Endothelial cell (in vitro differentiated cells): ENCODE results near the gene CAPN8. TPM values are rescaled to one million over a fixed set of nuclear protein-coding genes. Genes with fewer than 3 reads are reported as not detected.

Experiments
- DNase-seq: peaks from one replicate; pipeline ENCODE4 v3.0.0; 2021; ENCODE audit warnings: low spot score
- H3K27ac Mint-ChIP-seq: one replicate; pipeline ENCODE4 v1.8.0; 2021; ENCODE audit warnings: mixed read lengths, inconsistent platforms; ENCODE audit not compliant: unreplicated experiment
- H3K27me3 Mint-ChIP-seq: one replicate; pipeline ENCODE4 v1.8.0; 2021; ENCODE audit warnings: mild to moderate bottlenecking, moderate library complexity, mixed read lengths, inconsistent platforms; ENCODE audit not compliant: unreplicated experiment
- H3K36me3 Mint-ChIP-seq: one replicate; pipeline ENCODE4 v1.8.0; 2021; ENCODE audit warnings: mild to moderate bottlenecking, low read depth, mixed read lengths, inconsistent platforms; ENCODE audit not compliant: unreplicated experiment
- H3K4me1 Mint-ChIP-seq: one replicate; pipeline ENCODE4 v1.8.0; 2021; ENCODE audit warnings: mild to moderate bottlenecking, mixed read lengths, inconsistent platforms; ENCODE audit not compliant: unreplicated experiment
- H3K4me3 Mint-ChIP-seq: one replicate; pipeline ENCODE4 v1.8.0; 2021; ENCODE audit warnings: mild to moderate bottlenecking, mixed read lengths, inconsistent platforms; ENCODE audit not compliant: unreplicated experiment
- H3K9me3 Mint-ChIP-seq: one replicate; pipeline ENCODE4 v1.8.0; 2021; ENCODE audit warnings: mixed read lengths, inconsistent platforms; ENCODE audit not compliant: unreplicated experiment
- CTCF ChIP-seq: fragments of 200-600 bp; sonication (generic); IDR thresholded peaks from one replicate; pipeline ENCODE4 v1.5.0; 2021; ENCODE audit warnings: antibody characterized with exemption; ENCODE audit not compliant: unreplicated experiment
- total RNA-seq: library from RNA; stranded (reverse); fragmentation: NEBNext Ultra II Directional; extraction: Animal tissue kit (Norgen Biotek cat#: 25700); gene quantifications from one replicate; pipeline ENCODE4 v1.2.1, GENCODE V29; 2021; ENCODE audit not compliant: unreplicated experiment

Gene CAPN8
- total RNA-seq, 1 donor from 2014 or later: 0.13 TPM

DNA sequence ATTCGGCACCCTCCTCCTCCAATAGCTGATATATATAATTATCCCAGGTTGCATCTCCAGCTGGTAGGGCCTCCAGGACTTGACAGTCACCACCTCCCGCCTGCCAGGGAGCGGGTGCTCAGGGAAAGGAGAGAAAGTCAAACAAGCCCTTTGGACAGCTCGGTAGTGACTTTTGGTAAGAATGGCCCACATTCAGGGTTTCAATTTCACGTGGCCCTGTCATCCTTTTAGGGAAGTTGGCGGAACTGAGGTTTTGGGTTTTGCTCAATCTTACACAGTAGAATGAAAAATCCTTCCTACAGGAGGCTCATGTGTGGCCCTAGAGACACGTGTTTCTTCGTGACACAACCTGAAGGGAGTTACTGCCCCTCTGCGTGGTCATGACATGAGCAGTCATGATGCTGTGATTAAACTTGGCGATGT, 44.2 kb downstream of the CAPN8 start:
- H3K9me3 Mint-ChIP-seq: no peaks in the 10 kb centered on the region
- no peak overlapping the region for H3K27ac Mint-ChIP-seq
- no peak overlapping the region for H3K4me3 Mint-ChIP-seq
- H3K27me3 Mint-ChIP-seq: peaks cover 5% of the 10 kb centered on the region
- no peak for TF ChIP-seq CTCF
- H3K36me3 Mint-ChIP-seq: no peaks in the 10 kb centered on the region
- no peak for DNase-seq
- H3K4me1 Mint-ChIP-seq: peaks cover 43% of the 10 kb centered on the region

DNA sequence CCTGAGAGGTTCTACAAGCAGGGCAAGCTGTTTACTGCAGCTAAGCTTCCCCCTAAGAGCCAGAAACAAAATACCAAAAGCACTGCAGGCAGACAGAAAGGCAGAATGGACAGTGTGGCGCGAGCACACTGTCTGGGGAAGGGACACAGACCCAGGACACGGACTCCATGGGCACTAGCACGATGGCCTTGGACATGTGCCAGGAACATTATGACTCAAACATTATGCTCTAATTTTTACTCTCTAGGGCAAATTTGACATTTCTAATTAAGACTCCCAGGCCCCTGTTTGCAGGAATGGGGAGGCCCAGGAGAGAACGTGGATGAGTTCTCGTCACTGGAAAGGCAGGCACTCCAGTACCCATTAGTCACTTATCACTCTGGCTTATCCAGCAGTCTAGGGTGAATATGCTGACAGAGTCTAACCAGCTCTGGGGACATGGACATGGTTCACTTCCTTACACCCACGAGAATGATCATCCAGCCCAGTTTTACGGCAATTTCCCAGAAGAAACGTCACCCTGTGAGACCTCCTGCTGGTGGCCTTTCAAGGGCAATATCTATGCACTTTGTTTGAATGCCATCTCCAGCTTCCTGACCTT, 45.1 kb downstream of the CAPN8 start:
- DNase-seq: no peak
- no peaks in the 10 kb centered on the region for H3K9me3 Mint-ChIP-seq
- peaks cover 53% of the 10 kb centered on the region for H3K4me1 Mint-ChIP-seq
- no peak overlapping the region for H3K27ac Mint-ChIP-seq
- H3K27me3 Mint-ChIP-seq: peaks cover 5% of the 10 kb centered on the region
- H3K4me3 Mint-ChIP-seq: no peak overlapping the region
- no peaks in the 10 kb centered on the region for H3K36me3 Mint-ChIP-seq
- TF ChIP-seq CTCF: no peak

DNA sequence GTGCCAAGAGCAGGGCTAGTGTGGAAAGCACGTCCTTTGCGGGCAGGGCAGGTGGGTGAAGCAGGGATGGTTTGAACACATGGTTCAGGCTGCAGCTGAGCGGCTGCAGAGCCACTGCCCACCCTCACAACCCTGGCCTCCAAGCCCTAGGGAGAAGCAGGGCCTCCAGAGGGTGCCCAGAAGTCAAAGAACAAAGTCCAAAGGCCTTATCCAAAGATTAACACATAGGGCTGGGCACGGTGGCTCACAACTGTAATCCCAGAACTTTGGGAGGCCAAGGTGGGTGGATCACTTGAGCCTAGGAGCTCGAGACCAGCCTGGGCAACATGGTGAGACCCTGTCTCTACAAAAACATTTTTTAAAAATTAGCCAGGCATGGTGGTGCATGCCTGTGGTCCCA, 46.8 kb downstream of the CAPN8 start:
- H3K4me3 Mint-ChIP-seq: no peak overlapping the region
- H3K36me3 Mint-ChIP-seq: no peaks in the 10 kb centered on the region
- no peak for DNase-seq
- H3K27me3 Mint-ChIP-seq: peaks cover 5% of the 10 kb centered on the region
- TF ChIP-seq CTCF: no peak
- H3K27ac Mint-ChIP-seq: no peak overlapping the region
- H3K9me3 Mint-ChIP-seq: no peaks in the 10 kb centered on the region
- H3K4me1 Mint-ChIP-seq: peaks cover 53% of the 10 kb centered on the region

GRCh38 chr1:223617323-223618070, 48.0 kb downstream of the CAPN8 start:
- Mint-ChIP-seq H3K4me3 (no peak overlapping the region), H3K9me3 (no peaks in the 10 kb centered on the region), H3K27me3 (peaks cover 5% of the 10 kb centered on the region), H3K36me3 (no peaks in the 10 kb centered on the region), H3K27ac (peak overlapping the region; percentile 88), H3K4me1 (peaks cover 43% of the 10 kb centered on the region)
- no peak for TF ChIP-seq CTCF
- DNase-seq: peak; percentile 26

DNA sequence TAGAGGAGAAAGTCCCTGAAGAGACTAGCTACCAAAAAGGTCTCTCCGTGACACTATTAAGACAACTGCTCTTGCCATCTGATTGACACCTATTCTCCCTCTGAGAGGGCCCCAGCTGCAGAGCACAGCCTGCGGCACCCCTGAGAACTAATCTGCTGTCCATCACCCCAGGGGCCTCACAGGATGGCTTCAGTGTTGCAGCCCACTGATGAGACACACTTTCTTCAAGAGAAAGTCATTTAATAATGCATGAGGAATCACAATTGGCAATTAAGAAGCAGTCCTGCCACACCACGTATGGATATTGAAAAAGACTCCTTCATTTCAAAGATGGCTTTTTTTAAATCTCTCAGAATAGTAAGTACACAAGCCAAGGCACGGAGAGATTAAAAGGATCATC, 48.9 kb downstream of the CAPN8 start:
- Mint-ChIP-seq H3K27me3 (peaks cover 4% of the 10 kb centered on the region), H3K9me3 (peaks cover 2% of the 10 kb centered on the region), H3K27ac (no peak overlapping the region), H3K4me3 (no peak overlapping the region), H3K36me3 (no peaks in the 10 kb centered on the region), H3K4me1 (peaks cover 43% of the 10 kb centered on the region)
- DNase-seq: no peak
- TF ChIP-seq CTCF: no peak
